HepG2 (cell line): ENCODE results near the gene H1-8. TPM values are rescaled to one million over a fixed set of nuclear protein-coding genes. Genes with fewer than 3 reads are reported as not detected.

Experiments
- ARID5B ChIP-seq: IDR thresholded peaks from 2 replicates; pipeline ENCODE4 v1.4.0; 2020; ENCODE audit warnings: mild to moderate bottlenecking, missing genetic modification reagents
- FOXP4 ChIP-seq: sonication (generic); formaldehyde crosslinking; IDR thresholded peaks from 2 replicates; pipeline ENCODE4 v1.4.0; 2020; ENCODE audit warnings: missing genetic modification reagents
- PRMT3 ChIP-seq: sonication (generic); formaldehyde crosslinking; IDR thresholded peaks from 2 replicates; pipeline ENCODE4 v1.8.1; 2022; ENCODE audit warnings: low read depth, mild to moderate bottlenecking, moderate library complexity, missing genetic modification reagents, borderline replicate concordance
- RXRB ChIP-seq: IDR thresholded peaks from 2 replicates; pipeline ENCODE4 v1.6.1; 2016; ENCODE audit warnings: borderline replicate concordance, missing genetic modification reagents, missing compliant biosample characterization
- ZBTB2 ChIP-seq: sonication (generic); formaldehyde crosslinking; IDR thresholded peaks from 2 replicates; pipeline ENCODE4 v1.8.0; 2022; ENCODE audit warnings: low read depth, missing genetic modification reagents
- ZNF234 ChIP-seq: sonication (generic); formaldehyde crosslinking; conservative IDR thresholded peaks from 2 replicates; pipeline ENCODE4 v1.5.1; 2020; ENCODE audit warnings: mild to moderate bottlenecking, missing genetic modification reagents
- ZNF567 ChIP-seq: sonication (generic); formaldehyde crosslinking; IDR thresholded peaks from 2 replicates; pipeline ENCODE4 v1.8.1; 2023; ENCODE audit warnings: mild to moderate bottlenecking, missing genetic modification reagents, borderline replicate concordance
- ZNF609 ChIP-seq: sonication (generic); formaldehyde crosslinking; IDR thresholded peaks from 2 replicates; pipeline ENCODE4 v1.4.0; 2020; ENCODE audit warnings: mild to moderate bottlenecking, missing genetic modification reagents, borderline replicate concordance
- polyA plus RNA-seq, 8 experiments: library from polyadenylated mRNA; depleted of rRNA in 3 of 8; stranded (reverse) in 7 of 8; unstranded in 1 of 8; fragments of >200 nt; fragmentation: Illumina TruSeq in 4 of 8; extraction: Trizol in 4 of 8; gene quantifications; 2 replicates each; pipeline versions ENCODE4 v1.2.1 to v1.2.3, GENCODE V29; 2011 to 2016; ENCODE audit warnings: low read depth in 4 of 8, missing spikeins in 1 of 8, mixed read lengths in 1 of 8; ENCODE audit not compliant: insufficient read depth in 1 of 8
- total RNA-seq, 5 experiments: library from RNA; depleted of rRNA; stranded (reverse); fragments of >200 nt; fragmentation: Illumina TruSeq; extraction: Trizol; gene quantifications; 2 replicates each; pipeline ENCODE4 v1.2.3, GENCODE V29; 2016; ENCODE audit warnings: low read depth in 1 of 5
- TF ChIP-seq, protein P1 (sequence below): IDR thresholded peaks from 2 replicates; pipeline ENCODE4 v1.6.1; 2016; ENCODE audit warnings: missing compliant biosample characterization, missing genetic modification reagents, borderline replicate concordance
- TF ChIP-seq, protein P2 (sequence below): sonication (generic); formaldehyde crosslinking; IDR thresholded peaks from 2 replicates; pipeline ENCODE4 v1.9.0; 2022; ENCODE audit warnings: low read depth, missing genetic modification reagents

H1-8 gene
- total and polyA plus RNA-seq, 2 of the 13 experiments (the other 11 are each of a cell fraction or from before 2014, with no cell fraction given) = 0.08 TPM; not detected in 1

DNA sequence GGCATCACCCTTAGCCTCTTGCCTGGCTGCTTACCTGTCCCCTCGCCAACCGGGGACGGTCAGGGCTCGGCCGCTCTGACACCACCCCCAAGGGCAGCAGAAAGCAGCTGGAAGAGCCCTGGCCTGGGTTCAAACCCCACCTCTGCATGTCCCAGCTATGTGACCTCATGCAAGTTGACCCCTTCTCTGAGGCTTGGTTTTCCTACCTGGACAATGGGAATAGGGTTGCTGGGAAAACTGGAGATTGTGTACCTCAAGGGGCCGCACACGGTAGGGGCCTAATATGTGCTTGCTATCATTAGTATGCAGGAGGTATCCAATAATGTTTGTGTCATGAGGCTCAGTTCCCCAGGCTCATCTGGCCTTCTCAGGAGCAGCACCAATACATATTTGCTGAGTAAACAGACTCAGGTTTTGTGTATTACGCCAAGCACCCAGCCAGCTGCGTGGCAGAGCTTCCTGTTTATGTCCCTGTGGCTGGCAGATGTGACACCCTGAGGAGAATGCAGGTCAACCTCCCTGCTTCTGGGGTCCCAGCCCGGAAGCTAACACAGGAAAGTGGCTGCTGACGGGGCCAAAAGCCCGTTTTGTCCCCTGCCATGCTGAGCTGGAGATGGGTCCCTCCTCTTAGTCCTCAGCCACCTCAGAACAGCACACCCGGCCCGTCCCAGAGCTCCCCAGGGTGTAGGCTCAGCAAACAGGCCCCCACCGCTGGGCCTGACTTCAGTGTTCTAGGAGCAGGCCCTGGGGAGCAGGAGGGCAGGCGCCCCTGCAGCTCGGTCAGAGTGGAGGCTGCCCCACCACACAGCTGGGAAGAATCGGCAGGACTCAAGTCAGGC, 33.8 kb downstream of the H1-8 start (continued):
- no peak for TF ChIP-seq ZBTB2 (CRISPR knock-in tag)
- TF ChIP-seq FOXP4 (CRISPR knock-in tag) = peak; percentile 86
- TF ChIP-seq, protein P1, sequence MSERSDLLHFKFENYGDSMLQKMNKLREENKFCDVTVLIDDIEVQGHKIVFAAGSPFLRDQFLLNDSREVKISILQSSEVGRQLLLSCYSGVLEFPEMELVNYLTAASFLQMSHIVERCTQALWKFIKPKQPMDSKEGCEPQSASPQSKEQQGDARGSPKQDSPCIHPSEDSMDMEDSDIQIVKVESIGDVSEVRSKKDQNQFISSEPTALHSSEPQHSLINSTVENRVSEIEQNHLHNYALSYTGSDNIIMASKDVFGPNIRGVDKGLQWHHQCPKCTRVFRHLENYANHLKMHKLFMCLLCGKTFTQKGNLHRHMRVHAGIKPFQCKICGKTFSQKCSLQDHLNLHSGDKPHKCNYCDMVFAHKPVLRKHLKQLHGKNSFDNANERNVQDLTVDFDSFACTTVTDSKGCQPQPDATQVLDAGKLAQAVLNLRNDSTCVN = no peak
- TF ChIP-seq ZNF234 = no peak
- TF ChIP-seq, protein P2, sequence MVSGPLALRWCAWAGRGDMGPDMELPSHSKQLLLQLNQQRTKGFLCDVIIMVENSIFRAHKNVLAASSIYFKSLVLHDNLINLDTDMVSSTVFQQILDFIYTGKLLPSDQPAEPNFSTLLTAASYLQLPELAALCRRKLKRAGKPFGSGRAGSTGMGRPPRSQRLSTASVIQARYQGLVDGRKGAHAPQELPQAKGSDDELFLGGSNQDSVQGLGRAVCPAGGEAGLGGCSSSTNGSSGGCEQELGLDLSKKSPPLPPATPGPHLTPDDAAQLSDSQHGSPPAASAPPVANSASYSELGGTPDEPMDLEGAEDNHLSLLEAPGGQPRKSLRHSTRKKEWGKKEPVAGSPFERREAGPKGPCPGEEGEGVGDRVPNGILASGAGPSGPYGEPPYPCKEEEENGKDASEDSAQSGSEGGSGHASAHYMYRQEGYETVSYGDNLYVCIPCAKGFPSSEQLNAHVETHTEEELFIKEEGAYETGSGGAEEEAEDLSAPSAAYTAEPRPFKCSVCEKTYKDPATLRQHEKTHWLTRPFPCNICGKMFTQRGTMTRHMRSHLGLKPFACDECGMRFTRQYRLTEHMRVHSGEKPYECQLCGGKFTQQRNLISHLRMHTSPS (CRISPR knock-in tag) = peak; percentile 82; the same call in 1 of the 2 replicates
- peak; percentile 57; the same call in 1 of the 2 replicates for TF ChIP-seq ZNF609 (CRISPR knock-in tag)
- peak; percentile 50; the same call in 1 of the 2 replicates for TF ChIP-seq RXRB
- TF ChIP-seq ARID5B (CRISPR knock-in tag) = peak; percentile 58; the same call in 1 of the 2 replicates
- TF ChIP-seq ZNF567 = no peak
- TF ChIP-seq PRMT3 (CRISPR knock-in tag) = no peak
